A549 treated with CpdA at 1 μM for 4 hours (cell line): ENCODE results near the gene SIK3. TPM values are rescaled to one million over a fixed set of nuclear protein-coding genes. Genes with fewer than 3 reads are reported as not detected.

Experiments used
- total RNA-seq: library from RNA; stranded (reverse); fragments of 200-300 nt; extraction: Qiagen RNA extraction; gene quantifications from 5 replicates; pipeline ENCODE4 v1.2.3, GENCODE V29; 2022; ENCODE audit warnings: low read depth

Gene SIK3
- 8.2 to 10.5 TPM (median 8.9 TPM) in 5 replicates for total RNA-seq

GRCh38 chr11:117098269-117099232 is at the start of gene SIK3:
SIK3 (minus strand) TSS chr11:117098428; CDS start chr11:117098415, 13 bp downstream.

GRCh38 chr11:117143871-117144476 is 45.7 kb upstream of the SIK3 start, which contains the start of gene PAFAH1B2:
PAFAH1B2 (plus strand) TSS chr11:117144287; CDS start chr11:117152448, 8,161 bp downstream.

GRCh38 chr11:116837231-116838091 is 260.8 kb downstream of the SIK3 start, which contains the start of gene APOA1:
APOA1 (minus strand) TSS chr11:116837622; CDS start chr11:116837387, 235 bp downstream.

GRCh38 chr11:116829525-116830183 is 268.6 kb downstream of the SIK3 start, which contains the start of gene APOC3:
APOC3 (plus strand) TSS chr11:116829907; CDS start chr11:116830583, 676 bp downstream.

GRCh38 chr11:116823031-116823843 is 275.0 kb downstream of the SIK3 start, which contains the start of gene APOA4:
APOA4 (minus strand) TSS chr11:116823304; CDS start chr11:116823191, 113 bp downstream.

Other genes with a start within 250 kb of the SIK3 start
- gene PAFAH1B2, start 45.9 kb upstream of the SIK3 start, total RNA-seq, result 33.0 to 45.5 TPM (median 35.0 TPM) in 5 replicates
- gene SIDT2, start 80.3 kb upstream of the SIK3 start, total RNA-seq, result 3.9 to 5.5 TPM (median 4.8 TPM) in 5 replicates
- 58.2 to 141 TPM (median 109 TPM) in 5 replicates for gene TAGLN, start 100.9 kb upstream of the SIK3 start, total RNA-seq
- gene PCSK7, start 133.6 kb upstream of the SIK3 start, total RNA-seq, result 14.6 to 20.2 TPM (median 17.4 TPM) in 5 replicates
- gene RNF214, start 134.2 kb upstream of the SIK3 start, total RNA-seq, result 8.7 to 11.6 TPM (median 9.4 TPM) in 5 replicates
- 1.6 to 2.5 TPM (median 2.4 TPM) in 5 replicates for gene BACE1-AS, start 192.9 kb upstream of the SIK3 start, total RNA-seq
- 7.5 to 10.3 TPM (median 8.7 TPM) in 5 replicates for gene BACE1, start 217.8 kb upstream of the SIK3 start, total RNA-seq
- gene CEP164, start 229.4 kb upstream of the SIK3 start, total RNA-seq, result 15.1 to 18.5 TPM (median 17.3 TPM) in 5 replicates